Peyer's patch (tissue), 4 donors: ENCODE results near the gene RHOU.

ENCODE experiments used
- POLR2A ChIP-seq, 2 donors: fragments of 450-650 bp; IDR thresholded peaks; one replicate each; pipeline ENCODE4 v1.5.1; 2017; ENCODE audit warnings: antibody characterized with exemption in 2 of 2, mild to moderate bottlenecking in 2 of 2, moderate library complexity in 2 of 2
- TF ChIP-seq, protein P1 (sequence below), 6 experiments: fragments of 450-650 bp in 4 of 6; fragments of 200-600 bp in 2 of 6; sonication (generic) in 1 of 6; IDR thresholded peaks; one replicate each; pipeline ENCODE4 v1.5.1; 2017 to 2019; ENCODE audit warnings: antibody characterized with exemption in 6 of 6, mild to moderate bottlenecking in 3 of 6, moderate library complexity in 1 of 6

DNA sequence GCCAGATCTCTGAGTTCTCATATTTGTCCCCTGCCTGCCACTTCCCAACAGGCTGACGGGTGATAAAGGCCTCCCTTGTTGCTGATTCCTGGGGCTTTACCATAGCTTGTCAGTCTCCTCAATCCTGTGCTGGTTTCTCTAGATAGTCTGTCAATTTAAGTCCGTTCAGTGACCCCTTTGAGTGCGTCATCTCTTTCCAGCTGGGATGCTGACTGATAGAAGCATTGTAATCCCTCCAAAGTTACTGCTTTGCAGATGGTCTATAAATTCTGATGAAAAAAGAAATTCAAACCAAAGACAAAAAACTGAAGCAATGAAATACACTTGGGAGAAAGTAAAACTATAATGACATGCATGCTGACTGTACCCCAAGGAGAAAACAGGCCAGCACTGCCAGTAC is 28.3 kb downstream of the RHOU start:
- TF ChIP-seq, protein P1, sequence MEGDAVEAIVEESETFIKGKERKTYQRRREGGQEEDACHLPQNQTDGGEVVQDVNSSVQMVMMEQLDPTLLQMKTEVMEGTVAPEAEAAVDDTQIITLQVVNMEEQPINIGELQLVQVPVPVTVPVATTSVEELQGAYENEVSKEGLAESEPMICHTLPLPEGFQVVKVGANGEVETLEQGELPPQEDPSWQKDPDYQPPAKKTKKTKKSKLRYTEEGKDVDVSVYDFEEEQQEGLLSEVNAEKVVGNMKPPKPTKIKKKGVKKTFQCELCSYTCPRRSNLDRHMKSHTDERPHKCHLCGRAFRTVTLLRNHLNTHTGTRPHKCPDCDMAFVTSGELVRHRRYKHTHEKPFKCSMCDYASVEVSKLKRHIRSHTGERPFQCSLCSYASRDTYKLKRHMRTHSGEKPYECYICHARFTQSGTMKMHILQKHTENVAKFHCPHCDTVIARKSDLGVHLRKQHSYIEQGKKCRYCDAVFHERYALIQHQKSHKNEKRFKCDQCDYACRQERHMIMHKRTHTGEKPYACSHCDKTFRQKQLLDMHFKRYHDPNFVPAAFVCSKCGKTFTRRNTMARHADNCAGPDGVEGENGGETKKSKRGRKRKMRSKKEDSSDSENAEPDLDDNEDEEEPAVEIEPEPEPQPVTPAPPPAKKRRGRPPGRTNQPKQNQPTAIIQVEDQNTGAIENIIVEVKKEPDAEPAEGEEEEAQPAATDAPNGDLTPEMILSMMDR (IDR thresholded peaks at IDR 0.05) = no peak
- no peak for TF ChIP-seq POLR2A (IDR thresholded peaks at IDR 0.05)
